K562 (cell line): ENCODE results near the gene PRPF38A. TPM values are rescaled to one million over a fixed set of nuclear protein-coding genes. Genes with fewer than 3 reads are reported as not detected.

ENCODE experiments used
- ATF1 ChIP-seq, 2 experiments: fragments of 450-650 bp in 1 of 2; IDR thresholded peaks; 2 replicates each; pipeline ENCODE4 v1.6.1; 2016; ENCODE audit warnings: missing compliant biosample characterization in 1 of 2, missing genetic modification characterization in 1 of 2
- BCOR ChIP-seq: fragments of 450-650 bp; IDR thresholded peaks from 2 replicates; pipeline ENCODE4 v1.6.1; 2016
- C11orf30 ChIP-seq: fragments of 450-650 bp; IDR thresholded peaks from 2 replicates; pipeline ENCODE4 v1.6.1; 2016; ENCODE audit warnings: low read depth, mild to moderate bottlenecking
- CCAR2 ChIP-seq: fragments of 200-400 bp; formaldehyde crosslinking; IDR thresholded peaks from 2 replicates; pipeline ENCODE4 v1.6.1; 2017; ENCODE audit warnings: mild to moderate bottlenecking, low read depth, low read length
- CTBP1 ChIP-seq: fragments of 450-650 bp; IDR thresholded peaks from 2 replicates; pipeline ENCODE4 v1.6.1; 2016; ENCODE audit warnings: borderline replicate concordance
- EWSR1 ChIP-seq: fragments of 450-650 bp; IDR thresholded peaks from 2 replicates; pipeline ENCODE4 v1.6.1; 2018; ENCODE audit warnings: borderline replicate concordance, mild to moderate bottlenecking, low read depth, moderate library complexity; ENCODE audit not compliant: partially characterized antibody
- MIER1 ChIP-seq: fragments of 450-650 bp; IDR thresholded peaks from 2 replicates; pipeline ENCODE4 v1.6.1; 2016; ENCODE audit warnings: antibody characterized with exemption, mild to moderate bottlenecking, low read depth
- PTBP1 ChIP-seq: fragments of 200-400 bp; formaldehyde crosslinking; IDR thresholded peaks from 2 replicates; pipeline ENCODE4 v1.6.1; 2017; ENCODE audit warnings: low read depth, low read length
- RBM22 ChIP-seq: fragments of 200-400 bp; formaldehyde crosslinking; IDR thresholded peaks from 2 replicates; pipeline ENCODE4 v1.6.1; 2018; ENCODE audit warnings: low read length, low read depth; ENCODE audit not compliant: poor library complexity, severe bottlenecking
- ZNF224 ChIP-seq: sonication (generic); formaldehyde crosslinking; IDR thresholded peaks from 2 replicates; pipeline ENCODE4 v1.8.0; 2022; ENCODE audit warnings: mild to moderate bottlenecking, missing genetic modification reagents
- ZNF717 ChIP-seq: fragments of 250-450 bp; sonication (Bioruptor Pico); IDR thresholded peaks from 2 replicates; pipeline ENCODE4 v1.5.0; 2021
- polyA plus RNA-seq, 8 experiments: library from polyadenylated mRNA; depleted of rRNA in 4 of 8; stranded (reverse) in 5 of 8; unstranded in 3 of 8; fragments of >200 nt; fragmentation: Nextera tagmentation in 2 of 8; fragmentation: Illumina TruSeq in 1 of 8; extraction: Ambion mirVana in 2 of 8; extraction: Trizol in 1 of 8; gene quantifications; 2 replicates each; pipeline versions ENCODE4 v1.2.1 to v1.2.3, GENCODE V29; 2011 to 2014; ENCODE audit warnings: inconsistent platforms in 1 of 8, missing spikeins in 1 of 8
- total RNA-seq, 7 experiments: library from RNA; depleted of rRNA in 6 of 7; stranded (reverse); fragments of >200 nt in 6 of 7; fragmentation: Illumina TruSeq in 2 of 7; extraction: Trizol in 2 of 7; gene quantifications; 2 replicates each; pipeline versions ENCODE4 v1.2.1 to v1.2.3, GENCODE V29; 2011 to 2021; ENCODE audit warnings: low replicate concordance in 1 of 7
- TF ChIP-seq, protein P1 (sequence below): fragments of 200-400 bp; formaldehyde crosslinking; IDR thresholded peaks from 2 replicates; pipeline ENCODE4 v1.6.1; 2017; ENCODE audit warnings: mild to moderate bottlenecking, low read depth, low read length, moderate library complexity
- TF ChIP-seq, protein P2 (sequence below): fragments of 250-450 bp; sonication (Bioruptor Pico); IDR thresholded peaks from 2 replicates; pipeline ENCODE4 v1.8.0; 2022; ENCODE audit warnings: moderate library complexity, mild to moderate bottlenecking, inconsistent platforms
- TF ChIP-seq, protein P3 (sequence below): fragments of 250-450 bp; sonication (Bioruptor Pico); IDR thresholded peaks from 2 replicates; pipeline ENCODE4 v1.4.0; 2020
- TF ChIP-seq, protein P4 (sequence below): sonication (generic); formaldehyde crosslinking; IDR thresholded peaks from 2 replicates; pipeline ENCODE4 v1.8.1; 2023; ENCODE audit warnings: mild to moderate bottlenecking, missing genetic modification reagents
- TF ChIP-seq, protein P5 (sequence below): fragments of 250-450 bp; sonication (Bioruptor Pico); IDR thresholded peaks from 2 replicates; pipeline ENCODE4 v1.5.1; 2021; ENCODE audit warnings: mild to moderate bottlenecking
- TF ChIP-seq, protein P6 (sequence below): sonication (generic); formaldehyde crosslinking; IDR thresholded peaks from 2 replicates; pipeline ENCODE4 v1.8.1; 2023; ENCODE audit warnings: missing genetic modification reagents, mild to moderate bottlenecking, borderline replicate concordance

PRPF38A gene
- total and polyA plus RNA-seq, 9 of the 15 experiments (the other 6 are each of a cell fraction or from before 2014, with no cell fraction given): 53.6 to 198 (median 89.2) TPM

DNA sequence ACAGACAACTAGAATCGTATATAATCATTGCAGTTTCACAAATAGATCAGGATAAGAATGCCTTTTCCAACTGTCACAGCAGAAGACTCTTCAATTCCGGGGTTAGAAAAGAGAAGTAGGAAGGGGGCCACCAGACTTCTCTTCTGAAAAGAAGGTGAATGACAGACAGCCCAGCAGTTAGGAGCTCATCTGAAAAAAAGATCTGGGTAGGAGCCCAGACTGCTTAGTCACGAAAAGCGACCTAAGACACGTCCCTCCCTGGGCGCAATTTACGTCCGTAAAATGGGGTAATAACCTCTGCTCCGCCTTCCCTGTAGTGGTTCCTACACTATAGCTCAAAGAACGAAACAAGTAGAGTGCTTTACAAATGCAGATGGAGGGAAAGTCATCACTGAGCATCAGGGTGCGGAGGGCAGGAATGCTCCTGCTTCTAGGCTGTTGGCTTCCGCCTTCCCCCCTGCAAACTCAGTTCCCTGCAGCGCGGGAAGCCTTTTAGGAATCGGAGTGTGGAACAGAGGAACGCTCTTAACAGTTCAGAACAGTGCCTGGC is 761 bp upstream of the PRPF38A start (continued):
- TF ChIP-seq, protein P1, sequence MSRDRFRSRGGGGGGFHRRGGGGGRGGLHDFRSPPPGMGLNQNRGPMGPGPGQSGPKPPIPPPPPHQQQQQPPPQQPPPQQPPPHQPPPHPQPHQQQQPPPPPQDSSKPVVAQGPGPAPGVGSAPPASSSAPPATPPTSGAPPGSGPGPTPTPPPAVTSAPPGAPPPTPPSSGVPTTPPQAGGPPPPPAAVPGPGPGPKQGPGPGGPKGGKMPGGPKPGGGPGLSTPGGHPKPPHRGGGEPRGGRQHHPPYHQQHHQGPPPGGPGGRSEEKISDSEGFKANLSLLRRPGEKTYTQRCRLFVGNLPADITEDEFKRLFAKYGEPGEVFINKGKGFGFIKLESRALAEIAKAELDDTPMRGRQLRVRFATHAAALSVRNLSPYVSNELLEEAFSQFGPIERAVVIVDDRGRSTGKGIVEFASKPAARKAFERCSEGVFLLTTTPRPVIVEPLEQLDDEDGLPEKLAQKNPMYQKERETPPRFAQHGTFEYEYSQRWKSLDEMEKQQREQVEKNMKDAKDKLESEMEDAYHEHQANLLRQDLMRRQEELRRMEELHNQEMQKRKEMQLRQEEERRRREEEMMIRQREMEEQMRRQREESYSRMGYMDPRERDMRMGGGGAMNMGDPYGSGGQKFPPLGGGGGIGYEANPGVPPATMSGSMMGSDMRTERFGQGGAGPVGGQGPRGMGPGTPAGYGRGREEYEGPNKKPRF: no peak
- TF ChIP-seq, protein P2, sequence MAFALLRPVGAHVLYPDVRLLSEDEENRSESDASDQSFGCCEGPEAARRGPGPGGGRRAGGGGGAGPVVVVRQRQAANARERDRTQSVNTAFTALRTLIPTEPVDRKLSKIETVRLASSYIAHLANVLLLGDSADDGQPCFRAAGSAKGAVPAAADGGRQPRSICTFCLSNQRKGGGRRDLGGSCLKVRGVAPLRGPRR (CRISPR knock-in tag): no peak
- TF ChIP-seq, protein P3, sequence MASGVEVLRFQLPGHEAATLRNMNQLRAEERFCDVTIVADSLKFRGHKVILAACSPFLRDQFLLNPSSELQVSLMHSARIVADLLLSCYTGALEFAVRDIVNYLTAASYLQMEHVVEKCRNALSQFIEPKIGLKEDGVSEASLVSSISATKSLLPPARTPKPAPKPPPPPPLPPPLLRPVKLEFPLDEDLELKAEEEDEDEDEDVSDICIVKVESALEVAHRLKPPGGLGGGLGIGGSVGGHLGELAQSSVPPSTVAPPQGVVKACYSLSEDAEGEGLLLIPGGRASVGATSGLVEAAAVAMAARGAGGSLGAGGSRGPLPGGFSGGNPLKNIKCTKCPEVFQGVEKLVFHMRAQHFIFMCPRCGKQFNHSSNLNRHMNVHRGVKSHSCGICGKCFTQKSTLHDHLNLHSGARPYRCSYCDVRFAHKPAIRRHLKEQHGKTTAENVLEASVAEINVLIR (CRISPR knock-in tag): 0 out of 2 replicates have a peak, but pooled peaks have one; percentile 38
- no peak for TF ChIP-seq MIER1
- TF ChIP-seq ZNF717 (CRISPR knock-in tag): no peak
- TF ChIP-seq C11orf30: peak; percentile 93
- TF ChIP-seq, protein P4, sequence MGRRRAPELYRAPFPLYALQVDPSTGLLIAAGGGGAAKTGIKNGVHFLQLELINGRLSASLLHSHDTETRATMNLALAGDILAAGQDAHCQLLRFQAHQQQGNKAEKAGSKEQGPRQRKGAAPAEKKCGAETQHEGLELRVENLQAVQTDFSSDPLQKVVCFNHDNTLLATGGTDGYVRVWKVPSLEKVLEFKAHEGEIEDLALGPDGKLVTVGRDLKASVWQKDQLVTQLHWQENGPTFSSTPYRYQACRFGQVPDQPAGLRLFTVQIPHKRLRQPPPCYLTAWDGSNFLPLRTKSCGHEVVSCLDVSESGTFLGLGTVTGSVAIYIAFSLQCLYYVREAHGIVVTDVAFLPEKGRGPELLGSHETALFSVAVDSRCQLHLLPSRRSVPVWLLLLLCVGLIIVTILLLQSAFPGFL (CRISPR knock-in tag): no peak
- no peak for TF ChIP-seq EWSR1
- TF ChIP-seq, protein P5, sequence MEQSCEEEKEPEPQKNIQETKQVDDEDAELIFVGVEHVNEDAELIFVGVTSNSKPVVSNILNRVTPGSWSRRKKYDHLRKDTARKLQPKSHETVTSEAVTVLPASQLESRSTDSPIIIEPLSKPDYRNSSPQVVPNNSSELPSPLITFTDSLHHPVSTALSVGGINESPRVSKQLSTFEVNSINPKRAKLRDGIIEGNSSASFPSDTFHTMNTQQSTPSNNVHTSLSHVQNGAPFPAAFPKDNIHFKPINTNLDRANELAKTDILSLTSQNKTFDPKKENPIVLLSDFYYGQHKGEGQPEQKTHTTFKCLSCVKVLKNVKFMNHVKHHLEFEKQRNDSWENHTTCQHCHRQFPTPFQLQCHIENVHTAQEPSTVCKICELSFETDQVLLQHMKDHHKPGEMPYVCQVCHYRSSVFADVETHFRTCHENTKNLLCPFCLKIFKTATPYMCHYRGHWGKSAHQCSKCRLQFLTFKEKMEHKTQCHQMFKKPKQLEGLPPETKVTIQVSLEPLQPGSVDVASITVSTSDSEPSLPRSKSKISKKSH (CRISPR knock-in tag): no peak
- no peak for TF ChIP-seq CTBP1
- TF ChIP-seq PTBP1: no peak
- peak; percentile 74 for TF ChIP-seq ATF1 (CRISPR knock-in tag; IDR thresholded peaks at IDR 0.05)
- no peak for TF ChIP-seq ATF1 (tag; IDR thresholded peaks at IDR 0.05)
- no peak for TF ChIP-seq ZNF224
- TF ChIP-seq, protein P6, sequence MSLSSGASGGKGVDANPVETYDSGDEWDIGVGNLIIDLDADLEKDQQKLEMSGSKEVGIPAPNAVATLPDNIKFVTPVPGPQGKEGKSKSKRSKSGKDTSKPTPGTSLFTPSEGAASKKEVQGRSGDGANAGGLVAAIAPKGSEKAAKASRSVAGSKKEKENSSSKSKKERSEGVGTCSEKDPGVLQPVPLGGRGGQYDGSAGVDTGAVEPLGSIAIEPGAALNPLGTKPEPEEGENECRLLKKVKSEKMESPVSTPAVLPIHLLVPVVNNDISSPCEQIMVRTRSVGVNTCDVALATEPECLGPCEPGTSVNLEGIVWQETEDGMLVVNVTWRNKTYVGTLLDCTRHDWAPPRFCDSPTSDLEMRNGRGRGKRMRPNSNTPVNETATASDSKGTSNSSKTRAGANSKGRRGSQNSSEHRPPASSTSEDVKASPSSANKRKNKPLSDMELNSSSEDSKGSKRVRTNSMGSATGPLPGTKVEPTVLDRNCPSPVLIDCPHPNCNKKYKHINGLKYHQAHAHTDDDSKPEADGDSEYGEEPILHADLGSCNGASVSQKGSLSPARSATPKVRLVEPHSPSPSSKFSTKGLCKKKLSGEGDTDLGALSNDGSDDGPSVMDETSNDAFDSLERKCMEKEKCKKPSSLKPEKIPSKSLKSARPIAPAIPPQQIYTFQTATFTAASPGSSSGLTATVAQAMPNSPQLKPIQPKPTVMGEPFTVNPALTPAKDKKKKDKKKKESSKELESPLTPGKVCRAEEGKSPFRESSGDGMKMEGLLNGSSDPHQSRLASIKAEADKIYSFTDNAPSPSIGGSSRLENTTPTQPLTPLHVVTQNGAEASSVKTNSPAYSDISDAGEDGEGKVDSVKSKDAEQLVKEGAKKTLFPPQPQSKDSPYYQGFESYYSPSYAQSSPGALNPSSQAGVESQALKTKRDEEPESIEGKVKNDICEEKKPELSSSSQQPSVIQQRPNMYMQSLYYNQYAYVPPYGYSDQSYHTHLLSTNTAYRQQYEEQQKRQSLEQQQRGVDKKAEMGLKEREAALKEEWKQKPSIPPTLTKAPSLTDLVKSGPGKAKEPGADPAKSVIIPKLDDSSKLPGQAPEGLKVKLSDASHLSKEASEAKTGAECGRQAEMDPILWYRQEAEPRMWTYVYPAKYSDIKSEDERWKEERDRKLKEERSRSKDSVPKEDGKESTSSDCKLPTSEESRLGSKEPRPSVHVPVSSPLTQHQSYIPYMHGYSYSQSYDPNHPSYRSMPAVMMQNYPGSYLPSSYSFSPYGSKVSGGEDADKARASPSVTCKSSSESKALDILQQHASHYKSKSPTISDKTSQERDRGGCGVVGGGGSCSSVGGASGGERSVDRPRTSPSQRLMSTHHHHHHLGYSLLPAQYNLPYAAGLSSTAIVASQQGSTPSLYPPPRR (CRISPR knock-in tag): 0 out of 2 replicates have a peak, but pooled peaks have one; percentile 67
- TF ChIP-seq CCAR2: no peak
- no peak for TF ChIP-seq RBM22
- peak; percentile 56 for TF ChIP-seq BCOR
